Activated CD4-positive, alpha-beta T cell treated with anti-CD3 and anti-CD28 coated beads, Interleukin-2, amount 50 U/mL, for 24 hours (primary cell): ENCODE measurements around the gene AP1G2.
"Not testable (repeated sequence)": the region's sequence is repeated elsewhere in the genome, so short reads cannot be mapped to it uniquely, and the experiment has no call there.

Experiments used
- DNase-seq, 2 donors: peaks; one replicate each; pipeline ENCODE4 v3.0.0-alpha.2; 2020; ENCODE audit warnings: low read depth in 1 of 2, low spot score in 1 of 2

Gene AP1G2

GRCh38 chr14:23600806-23601205 lies 33.2 kb upstream of the AP1G2 start:
- DNase-seq, result no peak

- no peak for DNase-seq
These were observed 32.7 kb upstream of the AP1G2 start for GRCh38 chr14:23600322-23600707.

GRCh38 chr14:23594191-23594590 lies 26.6 kb upstream of the AP1G2 start:
- not testable (repeated sequence) for DNase-seq

- DNase-seq, result no peak
These were observed 22.6 kb upstream of the AP1G2 start for GRCh38 chr14:23590198-23590597.

- no peak for DNase-seq
These were observed 22.0 kb upstream of the AP1G2 start for GRCh38 chr14:23589606-23590005.

GRCh38 chr14:23588884-23589598 lies 21.4 kb upstream of the AP1G2 start:
- DNase-seq, result peak; percentile 50 to 72

GRCh38 chr14:23584527-23585203 lies 17.1 kb upstream of the AP1G2 start:
- DNase-seq, result not testable (repeated sequence)

- DNase-seq, result not testable (repeated sequence)
These were observed 16.4 kb upstream of the AP1G2 start for GRCh38 chr14:23583761-23584526.

- DNase-seq, result no peak
These were observed 15.5 kb upstream of the AP1G2 start for GRCh38 chr14:23582906-23583760.

- no peak for DNase-seq
These were observed 13.3 kb upstream of the AP1G2 start for GRCh38 chr14:23580948-23581281.

GRCh38 chr14:23580152-23580926 lies 12.7 kb upstream of the AP1G2 start:
- no peak for DNase-seq

- DNase-seq, result no peak
These were observed 12.1 kb upstream of the AP1G2 start for GRCh38 chr14:23579739-23580138.

- no peak for DNase-seq
These were observed 11.7 kb upstream of the AP1G2 start for GRCh38 chr14:23579311-23579630.

GRCh38 chr14:23578560-23579310 lies 11.1 kb upstream of the AP1G2 start, which contains the start of gene JPH4:
JPH4 (minus strand) TSS chr14:23578790; CDS start chr14:23577453, 1,337 bp downstream.
- no peak for DNase-seq

- DNase-seq, result no peak
These were observed 10.3 kb upstream of the AP1G2 start for GRCh38 chr14:23577710-23578392.

GRCh38 chr14:23577004-23577681 lies 9.6 kb upstream of the AP1G2 start:
- no peak for DNase-seq

- no peak for DNase-seq
These were observed 5.9 kb upstream of the AP1G2 start for GRCh38 chr14:23573384-23574015.

GRCh38 chr14:23572836-23573235 lies 5.2 kb upstream of the AP1G2 start:
- DNase-seq, result no peak
